C1 segment of cervical spinal cord (tissue), 14 donors: ENCODE data around the gene GNAI3.
A peak's percentile ranks its signal among the peaks of the same experiment; 100 is the strongest.

Experiments
- DNase-seq, 14 donors: peaks; one replicate each; lab custom pipeline; 2025; lab: John Stamatoyannopoulos, UW

GNAI3 gene

GRCh38 chr1:109592916-109593315 is 44.5 kb downstream of the GNAI3 start:
- DNase-seq: no peak

GRCh38 chr1:109595531-109595930 is 47.1 kb downstream of the GNAI3 start:
- DNase-seq: no peak

DNA sequence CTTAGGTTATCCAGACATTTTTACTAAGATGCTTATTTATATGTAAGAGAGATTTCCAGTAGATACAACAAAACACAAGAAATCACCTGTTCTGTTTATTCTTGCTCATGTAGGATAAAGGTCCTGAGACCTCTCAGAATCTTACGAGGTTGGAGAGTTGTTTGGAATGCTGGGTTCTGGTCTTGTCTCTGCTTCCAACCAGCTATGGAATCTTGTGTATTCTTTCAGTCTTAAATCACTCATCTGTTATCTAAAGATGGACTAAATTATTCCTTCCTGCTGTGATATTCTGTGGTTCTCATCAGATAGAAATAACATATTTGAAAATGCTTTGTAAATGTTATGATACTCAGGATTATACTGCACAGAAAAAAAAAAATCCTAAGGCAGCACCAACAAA is 49.7 kb downstream of the GNAI3 start:
- DNase-seq: no peak

DNA sequence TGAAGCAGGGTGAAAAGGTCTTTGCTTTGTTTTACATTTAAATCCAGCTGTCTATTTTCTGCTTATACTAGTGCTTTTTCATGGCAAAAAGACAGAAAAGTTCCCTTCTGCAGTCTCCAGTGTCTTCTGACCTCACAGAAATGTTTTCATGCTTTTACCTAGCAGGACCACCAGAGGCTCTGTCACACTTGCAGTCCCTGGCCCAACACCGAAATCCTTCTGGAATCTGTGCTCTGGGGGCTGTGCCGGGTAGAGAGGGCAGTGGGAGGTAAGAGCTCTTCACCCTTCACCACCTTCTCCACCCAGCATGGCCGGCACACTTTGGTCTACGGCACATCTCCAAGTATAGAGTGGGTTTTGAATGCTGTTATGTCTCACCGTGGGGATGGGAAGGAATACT is 50.2 kb downstream of the GNAI3 start:
- DNase-seq: no peak

DNA sequence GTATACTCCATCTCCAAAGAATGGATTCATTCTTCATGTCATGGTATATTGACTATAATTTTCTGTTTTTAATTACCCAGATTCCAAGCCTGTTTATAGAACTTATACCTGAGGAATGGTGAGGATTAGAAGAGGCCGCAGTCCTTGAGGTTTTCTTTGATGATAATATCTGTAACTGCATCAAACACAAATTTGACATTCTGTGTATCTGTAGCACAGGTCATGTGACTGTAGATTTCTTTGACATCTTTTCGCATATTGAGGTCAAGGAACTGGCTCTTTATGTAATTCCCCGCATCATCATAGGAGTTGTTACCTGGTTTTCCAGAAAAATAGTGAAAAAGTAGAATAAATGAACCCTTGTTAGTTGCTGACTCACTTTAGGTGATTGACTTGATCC is 54.8 kb downstream of the GNAI3 start:
- DNase-seq: no peak

- no peak for DNase-seq
Observed at GRCh38 chr1:109605381-109605780, 57.0 kb downstream of the GNAI3 start.

GRCh38 chr1:109609881-109610280 is 61.5 kb downstream of the GNAI3 start:
- DNase-seq: no peak

DNA sequence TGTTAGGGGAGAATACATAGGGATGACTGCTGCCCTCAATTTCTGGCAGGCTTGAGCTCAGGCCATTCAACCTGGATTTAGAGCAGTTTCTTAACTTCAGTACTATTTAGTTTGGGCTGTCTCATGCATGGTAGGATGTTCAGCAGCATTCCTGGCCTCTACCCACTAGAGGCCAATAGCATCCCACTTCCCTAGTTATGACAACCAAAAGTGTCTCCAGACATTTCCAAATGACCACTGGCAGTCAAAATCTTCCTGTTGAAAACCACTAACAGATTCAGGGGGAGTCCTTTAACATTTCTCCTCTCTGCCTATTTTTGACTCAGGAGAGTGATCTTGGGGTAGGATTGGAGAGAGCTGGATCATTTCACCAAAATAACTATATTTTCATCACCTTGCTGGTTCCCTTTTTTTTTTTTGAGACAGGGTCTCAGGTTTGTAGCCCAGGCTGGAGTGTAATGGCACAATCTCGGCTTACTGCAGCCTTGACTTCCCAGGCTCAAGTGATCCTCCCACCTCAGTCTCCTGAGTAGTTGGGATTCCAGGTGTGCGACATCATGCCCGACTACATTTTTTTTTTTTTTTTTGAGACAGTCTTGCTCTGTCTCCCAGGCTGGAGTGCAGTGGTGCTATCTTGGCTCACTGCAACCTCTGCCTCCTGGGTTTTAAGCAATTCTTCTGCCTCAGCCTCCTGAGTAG is 62.3 kb downstream of the GNAI3 start:
- no peak for DNase-seq

GRCh38 chr1:109611308-109611990 is 63.0 kb downstream of the GNAI3 start:
- DNase-seq: no peak

DNA sequence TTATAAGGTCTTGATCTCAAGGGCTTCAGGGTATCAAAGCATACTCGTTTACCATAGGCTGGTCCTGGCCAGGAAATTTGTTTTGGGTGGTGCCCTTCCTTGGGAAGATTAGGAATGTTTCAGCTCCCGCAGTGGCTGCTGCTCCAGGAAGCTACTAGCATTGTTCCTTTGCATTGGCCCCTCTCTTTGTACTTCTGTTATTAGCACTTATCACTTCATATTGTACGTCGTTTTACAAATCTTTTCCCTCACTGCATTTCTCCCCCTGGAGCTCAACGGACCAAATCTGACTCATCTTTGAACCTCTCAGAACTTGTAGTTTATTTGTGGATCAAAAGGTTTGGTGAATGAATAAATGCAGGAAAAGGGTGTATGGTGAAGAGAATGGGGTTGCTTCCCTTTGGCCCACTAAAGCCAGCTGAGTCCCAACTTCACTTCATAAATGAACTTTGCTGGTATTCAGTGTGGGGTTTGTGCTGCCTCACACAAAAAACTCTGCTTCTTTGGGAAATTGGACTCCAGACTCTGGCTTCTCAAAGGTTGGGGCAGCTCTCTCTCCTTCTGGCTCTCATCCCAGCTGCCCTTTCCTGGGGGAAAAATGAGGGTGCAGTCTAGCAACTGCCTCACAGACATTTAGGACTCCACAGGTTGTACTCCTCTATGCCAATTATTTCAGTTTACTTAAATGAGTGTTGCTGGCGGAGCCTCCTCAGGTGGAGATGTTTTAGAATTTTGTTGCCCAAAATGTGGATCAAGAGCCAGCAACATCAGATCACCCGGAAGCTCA is 65.1 kb downstream of the GNAI3 start:
- DNase-seq: no peak

DNA sequence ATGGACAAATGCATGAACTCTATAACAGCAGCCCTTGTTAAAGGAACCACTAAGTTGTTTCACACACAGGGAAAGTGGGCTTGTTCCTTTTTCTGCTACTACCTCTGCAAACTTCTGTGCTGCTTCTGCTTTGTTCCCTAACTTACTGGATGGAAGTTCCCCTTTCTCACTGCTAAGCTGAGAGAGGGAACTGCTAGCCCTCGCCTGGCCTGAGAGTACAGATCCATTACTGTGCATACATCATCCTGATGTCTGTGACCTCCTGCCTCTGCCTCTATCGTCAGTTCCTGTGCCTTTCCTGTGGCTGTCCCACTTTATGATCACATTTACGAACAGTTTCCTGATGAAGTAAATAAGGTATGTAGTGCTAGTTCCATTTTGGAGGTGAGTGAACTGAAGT is 67.5 kb downstream of the GNAI3 start:
- DNase-seq: peak in 1 of 14 donors; percentile 42

DNA sequence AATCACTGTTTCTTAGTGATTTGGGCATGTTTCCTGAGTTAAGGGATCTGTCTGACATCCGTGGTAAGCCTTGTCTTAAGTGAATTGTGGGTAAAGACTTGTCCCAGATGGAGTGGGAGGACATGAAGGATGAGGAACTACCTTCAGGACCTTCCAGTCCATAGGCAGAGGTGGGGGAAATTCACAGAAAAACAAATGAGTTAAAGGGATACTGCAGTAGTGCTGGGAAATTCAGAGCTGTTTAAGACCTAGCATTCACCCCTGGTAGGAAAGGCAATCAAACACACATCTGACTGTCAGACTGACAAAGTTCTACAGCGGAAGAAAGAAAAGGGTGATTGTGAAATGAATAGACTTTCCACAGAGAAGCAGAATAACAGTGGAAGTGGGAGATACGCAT is 68.0 kb downstream of the GNAI3 start:
- DNase-seq: no peak

GRCh38 chr1:109617291-109617801 is 68.9 kb downstream of the GNAI3 start:
- DNase-seq: no peak

GRCh38 chr1:109618661-109619575 is 70.5 kb downstream of the GNAI3 start:
- no peak for DNase-seq

GRCh38 chr1:109619576-109620400 is 71.4 kb downstream of the GNAI3 start, which contains the start of the genes AMPD2 and GNAT2:
Gene AMPD2, plus strand, starts transcription at chr1:109619837. Its CDS starts 1,339 bp downstream, at chr1:109621176.
Gene GNAT2, minus strand, starts transcription at chr1:109619616. Its CDS starts 6,746 bp downstream, at chr1:109612870.
- peak in 8 of 14 donors; percentile 15 to 69 (median 44) for DNase-seq

GRCh38 chr1:109620401-109620791 is 72.0 kb downstream of the GNAI3 start:
- DNase-seq: peak in 4 of 14 donors; percentile 56 to 76 (median 67)

- peak in 13 of 14 donors; percentile 29 to 89 (median 74) for DNase-seq
Observed at GRCh38 chr1:109620841-109621286, 72.4 kb downstream of the GNAI3 start.

GRCh38 chr1:109621379-109622136 is 73.1 kb downstream of the GNAI3 start:
- DNase-seq: peak in 1 of 14 donors; percentile 34
